Tibial nerve (tissue), 4 donors: ENCODE results near the gene RARS1. TPM values are rescaled to one million over a fixed set of nuclear protein-coding genes. Genes with fewer than 3 reads are reported as not detected.

ENCODE experiments used
- DNase-seq, 2 donors: peaks; one replicate each; pipeline ENCODE4 v3.0.0-alpha.2; 2019; ENCODE audit warnings: low spot score in 2 of 2
- H3K27ac ChIP-seq, 4 donors: fragments of 200-600 bp; sonication (generic) in 3 of 4; one replicate each; pipeline ENCODE4 v1.5.1; 2017 to 2019; ENCODE audit warnings: mild to moderate bottlenecking in 1 of 4
- H3K27me3 ChIP-seq, 2 donors: fragments of 200-600 bp; sonication (generic) in 1 of 2; one replicate each; pipeline versions ENCODE4 v1.5.1 to v1.6.0; 2017 to 2019
- H3K36me3 ChIP-seq, 3 donors: fragments of 200-600 bp; sonication (generic); one replicate each; pipeline ENCODE4 v1.5.1; 2018 to 2019
- H3K4me1 ChIP-seq, 4 donors: fragments of 200-600 bp; sonication (generic) in 3 of 4; one replicate each; pipeline ENCODE4 v1.5.1; 2017 to 2019
- H3K4me3 ChIP-seq, 4 donors: fragments of 200-600 bp; sonication (generic) in 3 of 4; one replicate each; pipeline ENCODE4 v1.5.1; 2017 to 2019; ENCODE audit warnings: mild to moderate bottlenecking in 1 of 4, moderate library complexity in 1 of 4
- H3K9me3 ChIP-seq, 4 donors: fragments of 200-600 bp; sonication (generic) in 3 of 4; one replicate each; pipeline ENCODE4 v1.5.1; 2017 to 2019
- CTCF ChIP-seq, 5 experiments: fragments of 200-600 bp in 3 of 5; fragments of 450-650 bp in 2 of 5; sonication (generic) in 3 of 5; IDR thresholded peaks; one replicate each; pipeline ENCODE4 v1.5.1; 2016 to 2019; ENCODE audit warnings: antibody characterized with exemption in 5 of 5, mild to moderate bottlenecking in 3 of 5, moderate library complexity in 2 of 5
- EP300 ChIP-seq, 2 donors: sonication (generic); formaldehyde crosslinking; IDR thresholded peaks; one replicate each; pipeline ENCODE4 v1.6.1; 2017; ENCODE audit warnings: antibody characterized with exemption in 2 of 2, mild to moderate bottlenecking in 1 of 2
- POLR2A ChIP-seq, 2 donors: fragments of 450-650 bp; IDR thresholded peaks; one replicate each; pipeline ENCODE4 v1.6.1; 2017; ENCODE audit warnings: antibody characterized with exemption in 2 of 2, mild to moderate bottlenecking in 2 of 2, moderate library complexity in 2 of 2
- WGBS, 2 donors: methylation state at CpG; one replicate each; pipeline ENCODE4 v1.1.5; 2018; 5-methylcytosine and 5-hydroxymethylcytosine counted together
- total RNA-seq, 4 donors: library from RNA; depleted of rRNA; stranded (reverse); fragments of >200 nt; gene quantifications; one replicate each; pipeline ENCODE4 v1.1.0, GENCODE V29; 2016

The RARS1 gene
- total RNA-seq, 4 donors from 2014 or later = 42.8 to 56.8 (median 52.9) TPM

DNA sequence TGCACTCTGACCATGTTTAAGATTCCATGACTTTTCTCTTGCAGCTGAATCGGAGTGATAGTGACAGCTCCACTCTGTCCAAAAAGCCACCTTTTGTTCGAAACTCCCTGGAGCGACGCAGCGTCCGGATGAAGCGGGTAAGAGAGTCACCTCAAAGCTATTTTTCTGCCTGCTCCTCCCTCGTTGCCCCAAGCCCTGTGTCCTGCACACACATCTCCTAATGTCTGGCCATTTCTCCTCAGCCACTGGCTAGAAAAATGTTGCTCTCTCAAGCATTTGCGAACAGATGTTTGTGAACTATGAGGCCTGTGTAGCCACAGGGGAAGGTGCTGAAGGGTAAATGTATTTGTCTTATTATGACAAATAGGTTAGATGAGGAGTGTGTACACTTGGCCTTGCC lies 25.7 kb upstream of the RARS1 start:
- H3K36me3 ChIP-seq = no peaks in the 10 kb centered on the region
- no peaks in the 10 kb centered on the region for H3K4me1 ChIP-seq
- no peak overlapping the region for H3K27ac ChIP-seq
- DNase-seq = no peak
- no peak overlapping the region for H3K4me3 ChIP-seq
- 80 to 86% methylated on average over 9 of the region's 9 CpGs for WGBS, 2 donors
- peaks cover 0 to 2% (median 0%) of the 10 kb centered on the region in 4 donors for H3K9me3 ChIP-seq
- TF ChIP-seq EP300 (IDR thresholded peaks at IDR 0.05) (no peak), POLR2A (IDR thresholded peaks at IDR 0.05) (no peak), CTCF (IDR thresholded peaks at IDR 0.05) (no peak)
- no peaks in the 10 kb centered on the region for H3K27me3 ChIP-seq

- Histone ChIP-seq H3K4me3 (no peak overlapping the region), H3K36me3 (no peaks in the 10 kb centered on the region), H3K27ac (no peak overlapping the region), H3K4me1 (no peaks in the 10 kb centered on the region), H3K27me3 (no peaks in the 10 kb centered on the region), H3K9me3 (no peaks in the 10 kb centered on the region)
- no peak for DNase-seq
- WGBS, 2 donors = 90% methylated on average over 2 of the region's 2 CpGs
- no peak for TF ChIP-seq CTCF (IDR thresholded peaks at IDR 0.05)
- no peak for TF ChIP-seq POLR2A (IDR thresholded peaks at IDR 0.05)
- no peak for TF ChIP-seq EP300 (IDR thresholded peaks at IDR 0.05)
These were observed 23.2 kb upstream of the RARS1 start for GRCh38 chr5:168463081-168463480.

DNA sequence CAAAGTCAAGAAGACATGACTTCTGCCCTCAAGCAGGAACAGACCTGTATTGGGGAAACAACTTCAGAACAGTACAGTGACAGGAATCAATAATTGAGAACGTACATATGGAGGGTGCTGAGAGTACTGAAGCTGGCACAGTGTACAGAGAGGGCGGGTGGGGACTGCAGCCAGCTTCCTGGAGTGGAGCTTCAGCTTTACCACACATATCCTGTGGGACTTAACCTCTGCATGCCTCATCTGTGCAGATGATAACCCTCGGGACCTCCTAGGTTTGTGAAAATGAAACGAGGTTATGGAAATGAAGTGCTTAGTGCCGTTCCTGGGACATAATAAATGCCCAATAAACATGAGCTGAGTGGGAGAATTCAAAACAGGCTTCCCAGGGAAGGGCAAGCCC lies 22.1 kb upstream of the RARS1 start:
- no peak for TF ChIP-seq CTCF (IDR thresholded peaks at IDR 0.05)
- no peak for TF ChIP-seq POLR2A (IDR thresholded peaks at IDR 0.05)
- no peak for TF ChIP-seq EP300 (IDR thresholded peaks at IDR 0.05)
- Histone ChIP-seq H3K4me3 (no peak overlapping the region), H3K9me3 (no peaks in the 10 kb centered on the region), H3K4me1 (no peaks in the 10 kb centered on the region), H3K36me3 (no peaks in the 10 kb centered on the region), H3K27ac (no peak overlapping the region), H3K27me3 (no peaks in the 10 kb centered on the region)
- DNase-seq = no peak
- 41 to 50% methylated on average over 5 of the region's 5 CpGs for WGBS, 2 donors

DNA sequence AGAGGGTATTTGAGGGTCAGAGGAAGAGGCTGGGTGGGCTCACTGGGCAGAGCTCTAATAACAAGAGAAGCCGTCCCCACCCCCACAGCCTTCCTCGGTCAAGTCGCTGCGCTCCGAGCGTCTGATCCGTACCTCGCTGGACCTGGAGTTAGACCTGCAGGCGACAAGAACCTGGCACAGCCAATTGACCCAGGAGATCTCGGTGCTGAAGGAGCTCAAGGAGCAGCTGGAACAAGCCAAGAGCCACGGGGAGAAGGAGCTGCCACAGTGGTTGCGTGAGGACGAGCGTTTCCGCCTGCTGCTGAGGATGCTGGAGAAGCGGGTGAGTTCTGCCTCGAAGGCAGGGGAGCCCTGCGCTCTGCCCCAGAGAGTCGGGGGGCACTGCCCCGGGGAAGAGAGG lies 21.6 kb upstream of the RARS1 start:
- H3K4me1 ChIP-seq = no peaks in the 10 kb centered on the region
- no peak overlapping the region for H3K4me3 ChIP-seq
- no peaks in the 10 kb centered on the region for H3K27me3 ChIP-seq
- no peaks in the 10 kb centered on the region for H3K36me3 ChIP-seq
- no peak for DNase-seq
- H3K27ac ChIP-seq = no peak overlapping the region
- 85 to 92% methylated on average over 20 of the region's 20 CpGs for WGBS, 2 donors
- H3K9me3 ChIP-seq = no peaks in the 10 kb centered on the region
- TF ChIP-seq POLR2A (IDR thresholded peaks at IDR 0.05) = no peak
- no peak for TF ChIP-seq EP300 (IDR thresholded peaks at IDR 0.05)
- no peak for TF ChIP-seq CTCF (IDR thresholded peaks at IDR 0.05)

DNA sequence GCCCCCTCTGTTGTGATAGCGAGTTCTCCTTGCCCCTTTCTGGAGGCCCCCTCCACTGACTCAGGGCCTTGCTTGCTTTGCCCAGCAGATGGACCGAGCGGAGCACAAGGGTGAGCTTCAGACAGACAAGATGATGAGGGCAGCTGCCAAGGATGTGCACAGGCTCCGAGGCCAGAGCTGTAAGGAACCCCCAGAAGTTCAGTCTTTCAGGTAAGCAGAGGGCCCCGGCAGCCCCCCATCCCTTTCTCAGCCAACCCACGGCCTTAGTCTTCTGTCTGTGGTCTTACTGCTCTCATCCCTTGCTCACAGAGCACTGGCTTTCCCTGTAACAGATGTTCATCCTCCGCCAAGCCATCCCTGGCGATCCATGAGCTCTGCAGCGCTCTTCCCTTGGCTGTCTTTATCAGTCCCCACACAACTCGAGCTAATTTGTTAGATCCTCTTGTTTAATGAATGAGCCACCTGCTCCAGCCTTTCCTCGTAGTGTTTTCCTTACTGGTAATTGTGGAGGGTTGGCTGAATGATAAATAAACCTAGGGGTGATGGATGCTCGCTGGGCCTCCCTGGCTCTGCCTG lies 18.4 kb upstream of the RARS1 start:
- H3K9me3 ChIP-seq = no peaks in the 10 kb centered on the region
- H3K36me3 ChIP-seq = no peaks in the 10 kb centered on the region
- H3K4me1 ChIP-seq = no peaks in the 10 kb centered on the region
- H3K27me3 ChIP-seq = no peaks in the 10 kb centered on the region
- H3K27ac ChIP-seq = no peak overlapping the region
- TF ChIP-seq EP300 (IDR thresholded peaks at IDR 0.05) = no peak
- no peak for TF ChIP-seq POLR2A (IDR thresholded peaks at IDR 0.05)
- TF ChIP-seq CTCF (IDR thresholded peaks at IDR 0.05) = no peak
- WGBS, 2 donors = 86 to 87% methylated on average over 12 of the region's 12 CpGs
- DNase-seq = no peak
- no peak overlapping the region for H3K4me3 ChIP-seq
